ENCODE results near the gene STX10. TPM values are rescaled to one million over a fixed set of nuclear protein-coding genes. Genes with fewer than 3 reads are reported as not detected.

The STX10 gene
- total RNA-seq, 1 donor from 2014 or later = 18.3 TPM

Other genes with a start within 250 kb of the STX10 start
- gene SYCE2, start 231.1 kb downstream of the STX10 start, total RNA-seq = 0.82 TPM
- 56.3 TPM for gene FARSA, start 216.7 kb downstream of the STX10 start, total RNA-seq
- gene CALR, start 211.8 kb downstream of the STX10 start, total RNA-seq = 298 TPM
- 18.3 TPM for gene RAD23A, start 204.5 kb downstream of the STX10 start, total RNA-seq
- gene GADD45GIP1, start 193.2 kb downstream of the STX10 start, total RNA-seq = 21.6 TPM
- under 0.01 TPM for gene DAND5, start 180.8 kb downstream of the STX10 start, total RNA-seq
- 41.6 TPM for gene NFIX, start 154.9 kb downstream of the STX10 start, total RNA-seq
- gene LYL1, start 47.5 kb downstream of the STX10 start, total RNA-seq = 2.9 TPM
- 17.9 TPM for gene TRMT1, start 33.6 kb downstream of the STX10 start, total RNA-seq
- 16.3 TPM for gene NACC1, start 32.1 kb downstream of the STX10 start, total RNA-seq
- gene IER2, start within 50 bp of the STX10 start, total RNA-seq = 9.0 TPM